Bone marrow (tissue), 2 donors: ENCODE data around the gene CCDC197.

Experiments used
- DNase-seq, 2 donors: peaks; one replicate each; lab custom pipeline; 2025; lab: John Stamatoyannopoulos, UW

The CCDC197 gene

DNA sequence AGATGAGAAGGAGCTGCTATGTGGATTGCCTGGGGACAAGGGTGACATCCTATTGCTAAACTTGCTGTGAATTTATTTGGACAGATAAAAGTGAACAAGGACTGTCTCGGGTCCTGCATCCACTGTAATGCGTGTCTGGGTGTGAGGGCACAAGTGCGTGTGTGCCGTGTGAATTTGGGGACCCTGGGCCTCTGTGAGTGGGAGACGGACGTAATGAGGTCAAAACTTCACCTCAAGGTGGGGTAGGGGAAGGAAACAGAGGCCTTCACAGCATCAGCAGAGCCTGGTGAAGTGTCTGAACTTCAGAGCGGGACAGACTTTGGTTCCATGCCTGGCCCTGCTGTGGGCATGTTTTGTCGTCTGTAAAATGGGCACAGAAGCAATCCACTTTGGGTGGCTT, 35.5 kb upstream of the CCDC197 start:
- DNase-seq = no peak

DNA sequence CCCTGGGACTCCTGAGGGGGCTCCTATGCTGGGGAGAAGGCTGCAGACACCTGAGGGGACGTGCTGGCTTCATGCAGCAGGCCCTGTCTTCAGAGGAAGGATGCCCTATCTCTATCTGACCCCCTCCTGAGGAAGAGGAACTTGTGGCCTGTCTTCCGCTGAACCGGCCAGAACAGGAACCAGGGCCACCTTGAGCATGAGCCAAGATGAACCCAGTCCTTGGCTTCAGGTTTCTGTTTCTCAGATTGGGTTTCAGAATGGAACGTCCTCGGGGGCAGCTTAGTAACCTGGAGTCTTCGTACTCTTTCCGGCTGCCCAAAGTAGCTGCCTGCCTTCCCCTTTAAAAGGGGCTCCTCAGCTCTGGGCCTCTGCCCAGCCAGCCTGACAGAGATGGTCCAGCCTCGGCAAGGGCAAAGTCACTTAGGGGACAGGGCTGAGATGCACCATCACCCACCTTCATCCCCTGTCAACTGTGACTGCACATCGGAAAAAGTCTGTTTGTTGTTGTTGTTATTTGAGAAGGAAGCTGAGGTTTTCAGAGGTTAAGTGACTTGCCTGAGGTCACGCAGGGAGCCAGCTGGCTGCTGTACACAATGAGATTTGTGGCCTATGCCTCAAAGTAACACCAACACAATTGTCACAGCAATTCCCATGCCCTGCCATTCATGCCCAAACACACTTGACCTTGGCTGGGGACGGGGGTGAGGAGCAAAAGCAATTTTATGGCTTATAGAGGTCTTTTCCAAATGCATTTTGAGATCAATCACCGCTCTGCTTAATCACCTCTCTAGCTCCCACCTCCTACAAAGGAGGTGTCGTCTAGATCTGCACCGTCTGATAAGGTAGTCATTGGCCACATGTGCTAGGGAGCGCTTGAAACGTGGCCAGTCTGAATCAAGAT, 34.1 kb upstream of the CCDC197 start:
- DNase-seq = peak in 1 of 2 donors; percentile 43

DNA sequence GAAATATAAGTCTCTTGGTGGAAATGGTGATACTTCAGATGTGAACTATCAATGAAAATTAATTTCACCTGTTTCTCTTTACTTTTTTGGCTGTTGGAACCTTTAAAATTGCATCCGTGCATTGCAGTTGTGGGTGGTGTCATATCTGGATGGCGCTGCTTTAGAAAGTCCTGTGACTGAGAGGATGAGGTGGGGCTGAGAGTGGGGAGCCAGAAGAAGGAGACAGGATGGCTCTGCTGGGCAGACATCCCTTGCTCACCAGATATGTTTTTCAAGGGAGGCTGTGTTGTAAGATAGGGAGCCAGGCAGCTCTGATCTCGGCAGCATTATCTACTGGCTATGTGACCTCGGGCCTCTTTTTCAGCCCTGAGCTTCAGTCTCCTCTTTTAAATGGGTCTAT, 33.4 kb upstream of the CCDC197 start:
- DNase-seq = no peak

DNA sequence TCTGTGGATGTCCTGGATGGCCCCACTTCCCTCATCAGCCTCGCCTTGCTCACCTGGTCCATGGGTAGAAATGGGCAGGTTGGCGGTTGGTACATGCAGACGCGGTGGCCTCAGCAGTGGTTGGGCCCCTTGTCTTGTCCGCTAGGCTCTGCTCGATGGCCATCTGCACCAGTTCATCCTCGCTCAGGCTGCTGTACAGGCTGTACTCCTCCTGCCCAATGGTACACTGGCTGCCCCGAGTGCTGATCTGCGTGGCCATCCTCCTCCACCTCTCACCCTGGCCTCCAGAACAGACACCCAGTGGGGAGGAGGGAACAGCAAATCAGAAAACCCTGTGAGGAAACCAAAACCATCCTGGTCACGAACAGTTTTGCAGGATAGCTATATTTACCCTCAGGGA, 32.8 kb upstream of the CCDC197 start:
- DNase-seq = no peak

DNA sequence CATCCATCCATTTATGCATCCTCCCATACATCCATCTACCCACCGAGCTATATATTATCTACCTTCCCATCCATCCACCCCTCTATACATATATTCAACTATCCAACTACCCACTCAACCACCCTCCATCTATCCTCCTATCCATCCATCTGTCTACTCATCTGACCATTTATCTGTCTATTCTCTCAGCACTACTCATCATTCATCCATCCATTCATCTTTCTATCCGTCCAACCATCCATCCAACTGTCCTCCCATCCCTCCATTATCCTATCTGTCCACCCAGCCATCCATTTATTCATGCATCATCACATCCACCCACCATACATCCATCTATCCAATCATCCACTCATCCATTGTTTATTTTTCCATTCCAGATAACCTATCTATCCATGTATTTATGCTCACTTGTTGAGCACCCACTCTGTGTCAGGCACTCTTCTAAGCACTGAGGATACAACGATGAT, 32.2 kb upstream of the CCDC197 start:
- no peak for DNase-seq

- no peak for DNase-seq
These were observed 31.7 kb upstream of the CCDC197 start for GRCh38 chr14:93965287-93965821.

DNA sequence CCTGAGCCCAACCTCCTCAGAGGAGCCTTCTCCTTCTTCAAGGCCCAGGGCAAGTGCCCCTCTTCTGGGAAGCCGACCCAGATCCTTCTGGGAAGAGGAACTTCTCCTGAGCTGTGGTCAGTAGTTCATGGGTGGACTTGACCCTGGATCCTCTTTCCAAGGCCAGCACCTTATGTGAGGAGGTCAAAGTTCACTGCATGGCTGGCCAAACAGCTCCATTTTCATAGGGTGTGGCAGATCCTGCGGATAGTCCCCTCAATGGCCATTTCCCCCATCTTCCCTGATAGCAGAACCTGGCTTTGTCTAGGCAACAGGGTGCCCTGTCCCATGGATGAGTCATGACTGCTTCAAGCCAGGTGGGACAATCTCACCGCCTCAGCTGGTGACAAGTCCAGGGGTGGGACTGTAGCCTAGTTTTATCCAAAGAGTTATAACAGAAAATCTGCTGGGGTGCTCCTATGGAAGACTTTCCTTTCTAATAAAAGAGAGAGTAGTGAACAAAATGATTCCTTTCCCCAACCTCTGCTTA, 31.1 kb upstream of the CCDC197 start:
- DNase-seq = no peak

DNA sequence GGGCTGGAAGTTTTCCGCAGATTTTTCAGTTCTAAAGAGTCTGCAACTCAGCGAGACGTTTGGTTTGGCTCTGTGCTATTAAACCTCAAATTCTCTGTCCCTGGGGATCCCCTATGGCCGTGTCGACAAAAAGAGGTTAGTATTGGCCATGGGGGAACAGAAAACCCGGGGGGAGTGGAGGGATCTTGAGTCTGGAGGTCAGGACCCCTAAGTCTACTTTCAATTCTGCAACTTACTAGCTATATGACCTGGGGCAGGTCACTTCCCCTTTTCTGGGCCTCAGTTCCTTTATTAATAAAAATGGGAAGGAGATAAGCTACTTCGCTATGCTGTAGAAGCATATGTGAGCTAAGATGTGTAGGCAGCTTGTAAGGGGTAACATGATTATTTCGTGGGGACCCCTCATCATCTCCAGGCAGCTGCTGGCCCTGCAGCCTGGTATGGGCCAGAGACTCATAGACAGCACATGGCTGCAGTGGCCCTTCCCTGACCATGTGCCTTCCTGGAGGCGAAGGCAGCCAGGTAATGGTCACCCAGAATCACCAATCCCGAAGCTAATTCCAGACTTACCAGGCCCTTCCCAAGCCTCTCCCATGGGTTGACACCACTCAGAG, 29.4 kb upstream of the CCDC197 start:
- DNase-seq = peak in 1 of 2 donors; percentile 42

DNA sequence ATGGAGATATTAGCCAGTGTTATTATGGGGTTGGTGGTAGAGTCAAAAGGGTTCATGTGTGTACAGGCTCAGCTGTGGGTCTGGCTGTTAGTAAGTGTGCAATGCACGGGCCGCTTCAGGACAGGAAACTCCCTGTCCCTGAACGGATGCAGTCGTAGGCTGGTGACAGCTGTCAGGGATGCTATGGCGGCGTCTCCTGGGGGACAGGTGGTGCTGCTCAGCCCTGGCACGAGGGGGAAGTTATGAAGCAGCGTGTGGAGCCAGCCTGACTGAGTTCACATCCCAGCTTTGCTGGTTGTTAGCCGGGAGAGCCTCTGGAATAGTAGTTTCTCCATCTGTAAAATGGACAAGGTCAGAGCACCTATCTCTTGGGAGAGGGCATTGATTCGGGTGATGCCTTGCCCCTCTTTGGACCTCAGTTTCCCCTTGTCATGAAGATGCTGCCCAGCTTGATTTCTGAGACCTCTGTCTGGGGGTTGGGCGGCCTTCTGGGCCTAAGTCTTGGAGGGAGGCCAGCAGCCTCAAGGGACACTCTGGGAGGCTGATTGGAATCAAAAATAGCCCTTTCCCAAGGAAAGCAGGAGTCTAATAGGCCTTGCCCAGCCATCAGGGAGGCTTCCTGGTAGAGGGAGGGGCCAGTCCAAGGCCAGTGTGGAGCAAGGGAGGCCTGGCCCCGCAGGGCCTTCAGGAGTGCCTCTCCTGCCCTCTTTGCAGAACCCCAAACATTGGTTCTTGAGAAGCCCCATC, 27.8 kb upstream of the CCDC197 start:
- DNase-seq = peak in 1 of 2 donors; percentile 63

DNA sequence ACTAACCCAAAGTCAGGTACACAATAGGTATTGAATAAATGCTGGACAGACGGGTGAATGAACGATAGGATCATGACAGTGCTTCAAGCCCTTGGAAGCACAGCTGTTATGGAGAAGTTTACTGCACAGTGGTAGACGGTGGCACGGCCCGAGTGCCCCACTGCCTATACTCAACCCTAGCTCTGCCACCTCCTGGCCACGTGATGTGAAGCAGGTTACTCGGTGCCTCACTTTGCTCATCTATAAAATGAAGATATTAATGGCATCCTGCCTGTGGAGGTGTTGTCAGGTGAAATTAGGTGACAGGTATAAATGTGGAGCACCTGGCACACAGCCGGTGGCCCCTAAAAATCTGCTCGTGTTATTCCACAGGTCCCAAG, 26.5 kb upstream of the CCDC197 start:
- DNase-seq = peak; percentile 17 to 41

DNA sequence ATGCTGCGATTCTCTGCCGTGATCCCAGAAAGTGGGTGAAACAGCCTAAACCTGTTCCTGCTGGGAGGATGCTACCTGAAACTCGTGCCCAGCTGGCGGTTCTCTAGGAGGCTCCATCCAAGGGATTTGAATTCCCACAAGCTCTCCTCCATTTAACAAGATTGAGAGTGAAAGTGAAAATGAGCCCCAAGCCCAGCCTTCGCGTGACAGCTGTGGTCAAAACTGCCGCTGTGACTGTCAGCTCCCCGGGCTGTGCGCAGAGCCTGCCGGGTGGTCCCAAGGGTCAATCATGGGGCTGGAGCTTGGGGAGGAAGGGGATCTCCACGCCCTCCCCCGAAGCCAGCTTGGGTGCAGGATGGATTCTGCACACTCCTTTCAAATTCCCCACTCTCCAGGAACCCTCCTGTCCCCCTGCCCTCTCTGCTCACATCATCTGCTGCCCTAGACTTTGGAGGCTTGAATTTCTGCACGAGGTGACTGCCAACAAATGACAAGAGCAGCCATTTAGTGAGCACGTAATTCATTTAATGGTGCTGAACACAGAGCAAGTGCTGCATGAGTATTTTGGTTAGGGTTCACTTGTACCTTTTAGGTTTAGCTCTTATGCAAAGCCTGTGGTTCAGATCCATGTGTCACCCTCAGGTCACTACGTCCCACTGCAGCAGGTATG, 26.0 kb upstream of the CCDC197 start:
- peak in 1 of 2 donors; percentile 22 for DNase-seq

DNA sequence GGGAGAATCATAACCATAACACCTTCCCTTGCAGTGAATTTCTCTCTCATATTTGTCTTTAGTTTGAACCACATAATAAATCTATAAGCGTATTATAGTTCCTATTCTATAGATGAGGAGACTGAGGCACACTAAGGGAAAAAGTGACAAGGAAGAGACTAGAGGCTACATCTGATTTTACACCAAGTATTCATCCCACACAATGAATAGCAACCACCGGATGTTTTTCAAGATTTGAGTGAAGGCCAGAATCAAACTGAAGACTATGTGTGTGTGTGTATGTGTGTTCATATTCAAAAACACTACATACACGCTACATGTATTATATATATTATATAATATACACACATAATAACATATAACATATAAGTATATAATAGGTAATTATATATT, 25.5 kb upstream of the CCDC197 start:
- DNase-seq = no peak

- no peak for DNase-seq
These were observed 24.4 kb upstream of the CCDC197 start for GRCh38 chr14:93972618-93973205.

- no peak for DNase-seq
These were observed 23.5 kb upstream of the CCDC197 start for GRCh38 chr14:93973607-93974006.

GRCh38 chr14:93974299-93974698, 22.8 kb upstream of the CCDC197 start:
- no peak for DNase-seq

GRCh38 chr14:93974833-93975232, 22.3 kb upstream of the CCDC197 start:
- DNase-seq = no peak

DNA sequence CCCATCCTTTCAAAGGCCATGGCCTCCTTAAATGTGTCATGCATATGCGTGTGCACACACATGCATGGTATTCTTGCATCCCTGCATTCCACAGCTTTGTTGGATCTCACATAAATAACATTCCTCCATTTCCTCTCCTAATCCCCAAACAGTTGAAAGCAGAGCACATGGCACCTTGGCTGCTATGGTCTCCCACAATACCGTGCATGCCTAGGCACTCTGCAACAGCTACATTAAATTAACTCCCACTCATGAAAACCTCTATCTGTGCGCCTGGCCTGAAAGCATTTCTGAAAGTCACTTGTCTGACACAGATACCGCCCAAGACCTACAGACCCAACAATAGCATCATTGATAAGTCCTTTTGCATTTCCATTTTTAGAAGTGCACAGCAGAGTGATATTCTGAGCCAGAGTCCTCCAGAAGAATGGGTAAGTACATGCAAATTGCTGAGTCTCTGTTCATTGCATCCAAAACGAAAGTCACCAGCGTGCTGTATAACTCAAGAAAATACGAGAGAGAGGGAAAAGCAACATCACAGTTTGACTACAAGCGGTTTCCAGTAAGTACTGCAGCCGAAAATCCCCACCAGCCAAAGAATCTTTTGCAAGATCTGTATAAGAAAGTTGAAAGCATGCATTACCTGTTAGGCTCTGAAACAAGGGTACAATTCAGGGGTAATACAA, 21.2 kb upstream of the CCDC197 start:
- no peak for DNase-seq

DNA sequence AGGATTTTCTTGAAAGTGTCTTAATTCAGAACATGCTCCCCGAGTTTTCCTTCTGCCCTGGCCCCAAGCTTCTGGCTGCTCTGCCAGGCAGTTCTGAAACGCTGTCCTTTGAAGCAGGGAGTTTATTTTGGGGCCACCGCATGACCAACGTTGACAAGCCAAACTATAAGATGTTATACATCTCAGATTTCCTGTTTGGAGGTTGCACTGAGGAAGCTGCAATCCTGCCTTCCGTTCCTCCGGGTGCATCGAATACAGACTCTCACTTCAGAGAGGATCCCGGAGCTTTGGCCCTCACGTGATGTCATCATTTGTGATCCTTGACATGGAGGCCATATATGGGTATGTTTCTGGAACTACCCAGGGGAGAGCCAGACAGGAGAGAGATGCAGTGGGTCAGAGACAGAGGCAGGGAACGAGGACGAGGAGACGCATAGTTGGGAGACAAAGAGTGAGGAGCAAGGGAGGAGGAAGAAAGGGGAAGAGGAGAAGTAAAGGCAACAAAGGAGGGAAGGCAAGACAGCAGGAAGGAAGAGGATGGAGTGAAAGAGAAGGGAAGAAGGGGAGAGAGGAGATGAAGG, 20.5 kb upstream of the CCDC197 start, which contains the start of gene ASB2:
ASB2 (minus strand) TSS at position 94 of the 581 bp plus-strand sequence. CDS start 12,031 bp downstream, outside the sequence.
- DNase-seq = no peak

- DNase-seq = no peak
These were observed 19.9 kb upstream of the CCDC197 start for GRCh38 chr14:93977171-93977570.
